Transverse colon (tissue), 4 donors: Measurements from ENCODE around the gene SRSF5. TPM values are rescaled to one million over a fixed set of nuclear protein-coding genes. Genes with fewer than 3 reads are reported as not detected.
A peak's percentile ranks its signal among the peaks of the same experiment; 100 is the strongest.
"Not testable (repeated sequence)": the region's sequence is repeated elsewhere in the genome, so short reads cannot be mapped to it uniquely, and the experiment has no call there.

Experiments used
- DNase-seq: peaks from one replicate; pipeline ENCODE4 v3.0.0-alpha.2; 2019
- H3K27ac ChIP-seq, 4 donors: fragments of 200-600 bp; sonication (generic); 2 replicates each; pipeline ENCODE4 v1.5.1; 2016 to 2018; ENCODE audit warnings: inconsistent platforms in 4 of 4
- H3K27me3 ChIP-seq: fragments of 200-600 bp; sonication (generic); 2 replicates; pipeline ENCODE4 v1.5.1; 2017; ENCODE audit warnings: inconsistent platforms
- H3K36me3 ChIP-seq, 4 donors: fragments of 200-600 bp; sonication (generic); 2 replicates each; pipeline ENCODE4 v1.5.1; 2017 to 2019; ENCODE audit warnings: inconsistent platforms in 4 of 4
- H3K4me1 ChIP-seq, 4 donors: fragments of 200-600 bp; sonication (generic); 2 replicates each; pipeline ENCODE4 v1.5.1; 2017 to 2020; ENCODE audit warnings: inconsistent platforms in 4 of 4
- H3K4me3 ChIP-seq, 4 donors: fragments of 200-600 bp; sonication (generic); 1 replicate in 1 of 4; 2 replicates in 3 of 4; pipeline versions ENCODE4 v1.5.1 to v1.6.1; 2017 to 2019; ENCODE audit warnings: inconsistent platforms in 4 of 4
- H3K9me3 ChIP-seq, 2 donors: fragments of 200-600 bp; sonication (generic); 2 replicates each; pipeline ENCODE4 v1.5.1; 2017 to 2019; ENCODE audit warnings: inconsistent platforms in 2 of 2
- CTCF ChIP-seq, 5 experiments: fragments of 200-600 bp in 3 of 5; fragments of 450-650 bp in 2 of 5; sonication (generic) in 3 of 5; IDR thresholded peaks; 1 replicate in 2 of 5; 2 replicates in 3 of 5; pipeline ENCODE4 v1.5.1; 2016 to 2017; ENCODE audit warnings: antibody characterized with exemption in 5 of 5, inconsistent platforms in 3 of 5, mild to moderate bottlenecking in 2 of 5, moderate library complexity in 1 of 5
- EP300 ChIP-seq: sonication (generic); formaldehyde crosslinking; IDR thresholded peaks from one replicate; pipeline ENCODE4 v1.6.1; 2017; ENCODE audit warnings: antibody characterized with exemption, low read depth
- POLR2A ChIP-seq: fragments of 450-650 bp; IDR thresholded peaks from one replicate; pipeline ENCODE4 v1.6.1; 2016; ENCODE audit warnings: antibody characterized with exemption, mild to moderate bottlenecking, moderate library complexity
- POLR2AphosphoS5 ChIP-seq, 3 donors: sonication (generic); formaldehyde crosslinking; IDR thresholded peaks; one replicate each; pipeline ENCODE4 v1.6.1; 2016; ENCODE audit warnings: antibody characterized with exemption in 3 of 3
- WGBS, 2 donors: methylation state at CpG; one replicate each; pipeline ENCODE4 v1.1.5; 2018; ENCODE audit warnings: low coverage in 1 of 2; 5-methylcytosine and 5-hydroxymethylcytosine counted together
- in situ Hi-C, 4 donors: fragments of 200-750 bp; cut with MboI; loops; one replicate each; pipeline versions ENCODE4 v1.15.0 to v1.15.1; 2017; ENCODE audit warnings: low sequenced_read_pairs in 3 of 4, low pct_ligation_motif_present in 1 of 4, low pct_unique_long_range_greater_than_20kb in 1 of 4
- intact Hi-C: fragments of 100-400 bp; cut with DNase I; formaldehyde crosslinking; loops from one replicate; pipeline ENCODE4 v1.15.1; 2023; ENCODE audit warnings: low total_unique reads
- total RNA-seq, 4 donors: library from RNA; depleted of rRNA; stranded (reverse); fragments of >200 nt; gene quantifications; one replicate each; pipeline ENCODE4 v1.1.0, GENCODE V29; 2016

The SRSF5 gene
- total RNA-seq, 4 donors from 2014 or later: 255 to 557 (median 471) TPM

GRCh38 chr14:69726761-69727511 is 40.0 kb upstream of the SRSF5 start:
- H3K27me3 ChIP-seq: no peaks in the 10 kb centered on the region
- DNase-seq: peak; percentile 85
- H3K27ac ChIP-seq: peak overlapping the region; percentile 37 to 69 (median 51)
- peaks cover 0 to 16% (median 9%) of the 10 kb centered on the region in 4 donors for H3K4me1 ChIP-seq
- intact Hi-C loops: loop anchor here (2.0 to 5.0 kb wide), 2 partner anchors 125 to 142 kb away; no protein-coding TSS in a partner anchor
- peak; percentile 96 to 100 (median 98) for TF ChIP-seq CTCF (IDR thresholded peaks at IDR 0.05)
- no peak for TF ChIP-seq POLR2AphosphoS5 (IDR thresholded peaks at IDR 0.05)
- no peak for TF ChIP-seq EP300
- TF ChIP-seq POLR2A: no peak
- no peaks in the 10 kb centered on the region for H3K36me3 ChIP-seq
- H3K9me3 ChIP-seq: no peaks in the 10 kb centered on the region
- 0 to 9% methylated on average over 3 to 51 of the region's 51 CpGs for WGBS, 2 donors
- in situ Hi-C loops: loop anchor here (5.0 to 10.0 kb wide), 2 partner anchors 140 to 142 kb away; no protein-coding TSS in a partner anchor
- H3K4me3 ChIP-seq: peak overlapping the region; percentile 18 to 52 (median 26)

- no peaks in the 10 kb centered on the region for H3K9me3 ChIP-seq
- no peak for DNase-seq
- no peak overlapping the region for H3K4me3 ChIP-seq
- intact Hi-C loops: loop anchor here (2.0 to 5.0 kb wide), 2 partner anchors 126 to 143 kb away; no protein-coding TSS in a partner anchor
- TF ChIP-seq EP300 (no peak), POLR2AphosphoS5 (IDR thresholded peaks at IDR 0.05) (no peak), CTCF (IDR thresholded peaks at IDR 0.05) (no peak), POLR2A (no peak)
- in situ Hi-C loops: loop anchor here (5.0 to 10.0 kb wide), 2 partner anchors 141 to 143 kb away; no protein-coding TSS in a partner anchor
- 81 to 90% methylated on average over 3 to 4 of the region's 4 CpGs for WGBS, 2 donors
- no peak overlapping the region for H3K27ac ChIP-seq
- peaks cover 0 to 16% (median 9%) of the 10 kb centered on the region in 4 donors for H3K4me1 ChIP-seq
- no peaks in the 10 kb centered on the region for H3K27me3 ChIP-seq
- no peaks in the 10 kb centered on the region for H3K36me3 ChIP-seq
Observed at GRCh38 chr14:69727860-69728259, 39.1 kb upstream of the SRSF5 start.

- H3K4me1 ChIP-seq, H3K27ac ChIP-seq, H3K36me3 ChIP-seq, H3K4me3 ChIP-seq, intact Hi-C loops, H3K27me3 ChIP-seq, H3K9me3 ChIP-seq, DNase-seq: not testable (repeated sequence)
- 84 to 97% methylated on average over 5 to 8 of the region's 8 CpGs for WGBS, 2 donors
- in situ Hi-C loops: loop anchor here in 1 of 4 donors (10.0 kb wide), 1 partner anchor 293 kb away; no protein-coding TSS in a partner anchor
Observed at GRCh38 chr14:69731919-69732598, 34.9 kb upstream of the SRSF5 start.

GRCh38 chr14:69736405-69736804 is 30.5 kb upstream of the SRSF5 start:
- H3K27ac ChIP-seq, H3K9me3 ChIP-seq, intact Hi-C loops, H3K36me3 ChIP-seq, H3K27me3 ChIP-seq, H3K4me1 ChIP-seq, DNase-seq, H3K4me3 ChIP-seq: not testable (repeated sequence)
- WGBS, 2 donors: 80 to 83% methylated on average over 1 to 4 of the region's 4 CpGs
- in situ Hi-C loops: loop anchor here in 1 of 4 donors (10.0 kb wide), 1 partner anchor 288 kb away; no protein-coding TSS in a partner anchor

- TF ChIP-seq EP300 (no peak), POLR2AphosphoS5 (IDR thresholded peaks at IDR 0.05) (no peak), CTCF (IDR thresholded peaks at IDR 0.05) (no peak)
- in situ Hi-C loops (no loop called here), intact Hi-C loops (no loop called here)
- H3K4me3 ChIP-seq: no peak overlapping the region
- no peaks in the 10 kb centered on the region for H3K4me1 ChIP-seq
- H3K9me3 ChIP-seq: peaks cover 6 to 8% of the 10 kb centered on the region in 2 donors
- DNase-seq: no peak
- H3K36me3 ChIP-seq: no peaks in the 10 kb centered on the region
- peak overlapping the region in 1 of 4 donors; percentile 6 for H3K27ac ChIP-seq
- 56 to 58% methylated on average over 1 of the region's 1 CpG for WGBS, 2 donors
- H3K27me3 ChIP-seq: no peaks in the 10 kb centered on the region
Observed at GRCh38 chr14:69741055-69741454, 25.9 kb upstream of the SRSF5 start.
